Kidney tubule cell (primary cell): ENCODE data around the gene CAMTA1.
"Not testable (repeated sequence)": the region's sequence is repeated elsewhere in the genome, so short reads cannot be mapped to it uniquely, and the experiment has no call there.

Source experiments
- DNase-seq: peaks from one replicate; pipeline ENCODE4 v3.0.0-alpha.2; 2018; ENCODE audit warnings: low spot score

Gene CAMTA1

DNA sequence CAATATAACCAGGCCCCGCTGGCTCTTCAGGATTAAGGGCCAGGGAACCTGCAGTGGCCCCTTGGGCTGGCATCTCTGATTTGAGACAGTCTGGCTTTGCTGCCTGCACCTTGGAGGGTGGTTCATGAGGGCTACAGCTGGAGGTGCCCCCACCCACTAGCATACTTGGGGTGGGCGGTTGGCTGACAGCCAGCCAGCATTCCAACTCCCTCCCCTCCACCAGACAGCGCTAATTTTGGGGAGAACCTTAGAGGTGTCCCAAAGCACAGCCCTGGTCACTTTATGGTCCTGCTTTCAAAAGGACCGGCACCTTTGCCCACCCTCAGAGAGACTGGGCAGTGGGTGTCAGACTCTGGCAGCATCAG lies 805.2 kb downstream of the CAMTA1 start:
- no peak for DNase-seq

DNA sequence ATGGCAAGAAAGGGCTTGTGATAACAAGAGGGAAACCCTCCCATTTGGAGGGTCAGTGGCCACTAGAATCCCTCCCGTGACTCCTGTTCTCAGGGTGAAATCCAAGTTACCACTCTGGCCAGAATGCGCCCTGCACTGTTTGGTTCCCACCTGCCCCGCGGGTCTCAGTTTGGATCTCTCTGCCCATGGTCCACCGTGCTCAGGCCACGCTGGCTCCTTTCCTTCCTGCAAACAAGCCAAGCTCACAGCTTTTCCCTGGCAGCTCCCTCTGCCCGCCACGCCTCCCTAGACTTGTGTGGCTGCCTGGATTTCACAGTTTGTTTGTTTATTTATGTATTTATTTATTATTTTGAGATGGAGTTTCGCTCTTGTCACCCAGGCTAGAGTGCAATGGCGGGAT lies 806.3 kb downstream of the CAMTA1 start:
- DNase-seq, result no peak

DNA sequence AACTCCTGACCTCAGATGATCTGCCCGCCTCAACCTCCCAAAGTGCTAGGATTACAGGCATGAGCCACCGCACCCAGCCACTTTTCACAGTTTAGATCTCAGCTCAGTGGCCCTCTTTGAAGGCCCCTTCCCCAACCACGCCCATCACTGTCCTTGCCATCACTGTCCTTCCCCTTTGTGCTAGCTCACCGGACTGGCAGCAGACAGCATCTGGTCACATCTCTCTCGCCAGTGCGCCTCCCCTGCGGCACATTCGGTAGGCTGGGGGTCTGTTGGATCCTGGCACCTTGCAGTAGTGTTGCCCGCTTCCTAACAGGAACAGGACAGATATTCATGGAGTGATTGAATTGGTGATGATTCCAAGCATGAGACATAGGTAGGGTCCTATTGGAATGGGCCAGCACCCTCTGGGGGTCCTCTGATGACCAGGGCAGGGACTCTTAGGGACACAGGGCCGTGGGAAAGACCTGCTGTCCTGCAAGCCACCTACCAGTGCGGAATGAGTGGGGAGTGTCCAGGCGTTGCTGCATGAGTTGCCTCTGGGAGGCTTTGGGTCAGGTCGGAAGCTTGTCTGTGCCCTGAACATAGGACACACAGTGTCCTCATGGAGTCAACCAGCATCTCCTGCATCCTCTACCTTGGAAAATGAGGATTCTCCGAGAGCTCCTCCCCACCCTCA lies 807.0 kb downstream of the CAMTA1 start:
- no peak for DNase-seq

DNA sequence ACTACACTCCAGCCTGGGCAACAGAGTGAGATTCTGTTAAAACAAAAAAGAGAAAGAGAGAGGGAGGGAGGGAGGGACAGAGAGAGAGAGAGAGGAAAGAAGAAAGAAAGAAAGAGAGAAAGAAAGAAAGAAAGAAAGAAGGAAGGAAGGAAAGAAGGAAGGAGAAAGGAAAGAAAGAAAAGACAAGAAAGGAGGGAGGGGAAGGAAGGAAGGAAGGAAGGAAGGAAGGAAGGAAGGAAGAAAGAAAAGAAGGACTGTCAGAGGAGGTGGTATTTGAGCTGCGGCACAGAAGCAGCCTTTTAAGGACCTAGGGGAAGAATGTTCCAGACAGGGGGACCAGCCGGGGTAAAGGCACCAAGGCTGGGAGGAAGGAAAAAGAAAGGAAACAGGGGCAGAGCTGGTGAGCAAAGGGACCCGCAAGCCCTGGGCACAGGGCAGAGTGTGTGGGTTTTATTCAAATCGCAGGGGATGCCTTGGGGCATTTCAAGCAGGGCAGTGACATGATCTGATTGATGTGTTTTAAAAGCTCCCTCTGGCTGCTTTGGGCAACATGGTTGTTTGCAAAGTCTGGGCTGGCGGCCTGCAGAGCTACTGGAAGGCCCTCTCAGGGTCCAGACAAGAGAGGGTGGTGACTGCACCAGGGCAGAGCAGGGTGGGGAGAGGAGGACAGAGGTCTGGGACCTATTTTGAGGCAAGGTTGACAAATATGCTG lies 808.9 kb downstream of the CAMTA1 start:
- DNase-seq, result no peak

DNA sequence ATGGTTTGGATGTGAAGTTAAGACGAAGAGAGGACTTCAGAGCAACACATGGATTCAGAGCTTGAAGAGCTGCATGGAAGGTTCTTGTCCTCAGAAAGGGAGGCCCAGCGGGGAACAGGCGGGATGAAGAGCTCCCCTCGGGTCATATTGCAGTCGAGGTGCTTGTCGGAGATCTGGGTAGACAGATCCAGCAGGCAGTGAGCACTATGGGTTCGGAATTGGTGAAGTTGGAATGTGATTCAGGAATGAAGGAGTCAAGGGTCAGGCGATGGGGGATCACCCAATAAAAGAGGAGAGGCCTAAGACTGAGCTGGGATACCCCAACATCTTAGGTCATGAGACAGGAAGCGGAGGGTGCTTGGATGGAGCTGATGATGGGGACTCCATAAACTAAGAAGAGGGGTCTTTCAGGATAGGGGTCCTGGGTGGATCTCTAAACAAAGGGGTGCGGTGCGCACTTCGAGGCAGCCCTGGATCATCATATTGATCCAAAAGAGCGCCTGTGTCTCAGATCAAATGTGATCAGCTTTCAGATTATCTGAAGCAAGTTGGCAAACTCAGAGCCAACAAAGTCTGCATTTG lies 809.6 kb downstream of the CAMTA1 start:
- no peak for DNase-seq

DNA sequence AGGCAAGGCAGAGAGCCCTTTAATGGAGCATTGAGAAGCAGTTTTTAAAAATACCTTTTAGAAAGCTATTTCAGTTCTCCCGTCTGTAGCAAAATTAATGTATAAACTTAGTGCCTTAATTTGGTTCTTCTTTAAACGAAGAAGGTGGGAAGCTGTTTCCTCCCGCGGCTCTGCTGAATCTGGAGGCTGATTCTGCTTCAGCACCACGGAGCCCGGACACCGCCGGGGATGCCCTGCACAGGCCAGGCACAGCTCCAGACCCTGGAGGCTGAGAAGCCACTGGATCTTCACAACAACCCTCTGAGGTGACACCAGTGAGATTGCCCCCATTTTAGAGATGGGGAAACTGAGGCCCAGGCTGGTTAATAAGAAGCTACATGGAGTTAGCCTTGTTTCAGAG lies 810.1 kb downstream of the CAMTA1 start:
- no peak for DNase-seq

DNA sequence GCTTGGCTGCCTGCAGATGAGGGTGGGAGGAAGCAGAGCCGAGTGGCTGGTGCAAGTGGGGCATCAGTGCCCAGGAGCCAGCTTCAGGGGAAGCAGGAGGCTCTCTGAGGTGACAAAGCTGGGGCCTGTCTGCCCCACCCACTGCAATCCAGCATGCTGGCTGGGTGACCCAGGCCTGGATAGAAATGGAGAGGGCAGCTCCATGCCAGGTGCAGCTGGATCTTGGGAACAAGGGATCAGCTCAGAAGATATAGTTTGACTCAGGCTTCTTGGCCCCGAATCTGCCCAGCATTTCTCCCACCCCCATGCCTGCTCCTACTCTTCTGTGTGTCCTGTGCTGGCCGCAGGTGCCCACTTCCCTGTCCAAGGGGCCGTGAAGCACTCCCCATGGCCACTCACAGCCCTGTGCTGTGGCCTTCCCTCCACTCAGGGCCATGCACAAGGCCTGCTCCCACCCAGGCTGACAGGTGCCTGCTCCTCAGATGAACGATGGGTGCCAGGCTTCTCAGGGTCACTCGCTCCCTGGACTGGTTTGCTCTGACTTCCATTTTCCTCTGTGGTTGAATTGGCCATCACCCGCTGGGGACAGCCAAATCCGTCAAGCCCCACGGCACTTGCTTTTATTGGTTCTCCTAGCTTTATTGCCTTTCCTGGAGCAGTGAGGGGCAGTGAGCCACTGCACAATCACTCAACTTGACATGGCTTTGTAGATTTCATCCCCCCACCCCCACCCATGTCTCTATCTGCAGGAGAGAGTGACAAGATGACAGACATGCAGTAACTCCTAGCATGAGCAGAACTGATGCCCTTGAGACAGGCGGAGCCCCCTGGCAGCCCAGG lies 811.1 kb downstream of the CAMTA1 start:
- DNase-seq, result no peak

DNA sequence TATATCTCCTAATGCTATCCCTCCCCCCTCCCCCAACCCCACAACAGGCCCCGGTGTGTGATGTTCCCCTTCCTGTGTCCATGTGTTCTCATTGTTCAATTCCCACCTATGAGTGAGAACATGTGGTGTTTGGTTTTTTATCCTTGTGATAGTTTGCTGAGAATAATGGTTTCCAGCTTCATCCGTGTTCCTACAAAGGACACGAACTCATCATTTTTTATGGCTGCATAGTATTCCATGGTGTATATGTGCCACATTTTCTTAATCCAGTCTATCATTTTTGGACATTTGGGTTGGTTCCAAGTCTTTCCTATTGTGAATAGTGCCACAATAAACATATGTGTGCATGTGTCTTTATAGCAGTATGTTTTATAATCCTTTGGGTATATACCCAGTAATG lies 812.8 kb downstream of the CAMTA1 start:
- DNase-seq, result not testable (repeated sequence)

DNA sequence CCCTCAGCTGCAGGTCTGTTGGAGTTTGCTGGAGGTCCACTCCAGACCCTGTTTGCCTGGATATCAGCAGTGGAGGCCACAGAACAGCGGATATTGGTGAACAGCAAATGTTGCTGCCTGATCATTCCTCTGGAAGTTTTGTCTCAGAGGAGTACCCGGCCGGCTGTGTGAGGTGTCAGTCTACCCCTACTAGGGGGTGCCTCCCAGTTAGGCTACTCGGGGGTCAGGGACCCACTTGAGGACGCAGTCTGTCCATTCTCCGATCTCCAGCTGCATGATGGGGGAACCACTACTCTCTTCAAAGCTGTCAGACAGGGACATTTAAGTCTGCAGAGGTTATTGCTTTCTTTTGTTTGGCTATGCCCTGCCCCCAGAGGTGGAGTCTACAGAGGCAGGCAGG lies 819.7 kb downstream of the CAMTA1 start:
- not testable (repeated sequence) for DNase-seq

DNA sequence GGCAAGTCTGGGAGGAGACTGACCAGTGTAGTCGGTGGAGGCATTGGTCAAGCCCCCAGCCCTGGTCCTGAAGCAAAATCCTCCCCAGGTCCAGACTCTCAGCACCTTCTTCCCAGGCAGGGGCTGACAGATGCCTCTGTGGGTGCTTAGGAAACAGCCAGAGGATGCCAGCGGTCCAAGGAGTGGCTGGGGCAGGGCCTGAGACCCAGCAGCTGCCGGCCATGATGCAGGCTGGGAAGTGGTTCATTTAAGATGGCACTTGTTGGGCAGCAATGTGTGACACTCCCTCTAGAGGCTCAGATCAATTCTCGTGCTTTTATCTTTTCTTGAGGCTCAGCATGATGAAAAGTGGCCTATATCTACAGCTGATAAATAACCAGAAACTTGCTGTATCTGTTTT lies 820.8 kb downstream of the CAMTA1 start:
- DNase-seq, result no peak

DNA sequence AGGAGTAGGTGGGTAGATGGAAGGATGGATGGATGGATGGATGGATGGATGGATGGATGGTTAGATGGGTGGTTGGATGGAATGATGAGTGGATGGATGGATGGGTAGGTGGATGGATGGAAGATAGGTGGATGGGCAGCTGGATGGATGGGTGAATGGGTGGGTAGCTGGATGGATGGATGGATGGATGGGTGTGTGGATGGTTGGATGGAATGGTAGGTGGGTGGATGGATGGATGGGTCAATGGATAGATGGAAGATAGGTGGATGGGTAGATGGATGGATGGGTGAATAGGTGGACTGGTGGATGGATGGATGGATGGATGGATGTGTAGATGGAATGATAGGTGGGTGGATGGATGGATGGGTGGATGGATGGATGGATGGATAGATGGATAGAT lies 821.8 kb downstream of the CAMTA1 start:
- DNase-seq, result no peak

DNA sequence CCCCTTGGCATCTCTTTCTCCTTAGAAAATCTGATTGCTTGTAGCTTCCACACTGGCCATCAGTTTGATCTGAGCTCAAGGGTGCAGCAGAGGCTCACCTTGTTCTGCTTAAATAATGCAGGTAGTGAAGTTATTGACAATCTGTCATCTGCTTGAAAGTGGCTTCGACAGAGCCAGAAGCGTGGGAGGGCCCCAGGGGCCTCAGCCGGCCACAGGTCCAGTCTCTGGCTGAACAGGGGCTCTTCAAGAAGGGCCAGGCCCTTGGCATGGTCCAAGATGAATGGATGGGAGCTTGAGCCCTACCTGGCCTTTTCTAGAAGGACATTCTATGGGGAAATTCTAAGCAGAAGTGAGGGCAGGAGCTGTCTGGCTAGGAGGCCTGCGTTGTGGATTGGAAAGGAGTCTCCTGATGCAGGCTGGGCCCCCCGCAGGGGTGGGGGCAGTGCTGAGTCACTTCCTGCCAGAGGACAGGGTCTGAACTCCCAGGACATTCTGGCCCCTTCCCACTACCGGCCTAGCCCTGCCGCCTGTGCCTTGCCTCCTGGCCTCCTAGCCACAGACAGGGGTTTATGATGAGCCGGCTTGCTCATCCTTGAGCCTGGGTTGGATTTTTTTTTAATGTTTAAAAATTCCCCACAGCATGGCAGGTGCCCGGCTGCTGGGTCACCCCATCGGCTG lies 823.5 kb downstream of the CAMTA1 start:
- peak; percentile 12 for DNase-seq

DNA sequence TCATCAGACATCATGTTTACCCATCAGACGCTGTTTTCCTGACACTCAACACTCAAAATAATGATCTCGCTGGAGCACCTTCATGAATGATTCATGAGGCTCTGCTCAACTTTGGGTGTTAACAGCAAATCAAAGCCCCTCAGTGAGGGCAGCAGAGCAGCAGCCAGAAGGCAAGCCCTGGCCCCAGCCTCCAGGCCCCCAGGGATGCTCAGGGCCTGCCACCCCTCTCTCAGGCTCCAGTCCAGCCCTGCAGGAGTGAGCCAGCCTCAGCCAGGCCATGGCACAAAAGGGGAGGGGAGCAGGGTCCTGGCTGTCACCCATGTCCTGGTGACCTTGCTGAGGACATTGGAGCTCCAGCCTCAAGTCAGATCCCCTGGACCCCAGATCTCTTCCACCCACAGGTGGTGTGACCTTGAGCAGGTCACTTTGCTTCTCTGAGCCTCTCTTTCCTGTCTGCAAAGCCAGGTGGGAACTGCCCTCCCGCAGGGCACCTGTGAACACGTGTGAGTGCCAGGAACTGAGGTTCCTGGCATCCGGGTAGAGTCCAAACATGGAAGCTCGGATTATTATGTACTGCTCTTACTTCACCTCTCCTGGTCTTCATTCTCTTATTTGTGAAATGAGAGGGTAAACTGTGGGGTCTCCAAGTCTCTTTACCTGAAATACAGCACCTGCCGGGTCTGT lies 824.2 kb downstream of the CAMTA1 start:
- no peak for DNase-seq

DNA sequence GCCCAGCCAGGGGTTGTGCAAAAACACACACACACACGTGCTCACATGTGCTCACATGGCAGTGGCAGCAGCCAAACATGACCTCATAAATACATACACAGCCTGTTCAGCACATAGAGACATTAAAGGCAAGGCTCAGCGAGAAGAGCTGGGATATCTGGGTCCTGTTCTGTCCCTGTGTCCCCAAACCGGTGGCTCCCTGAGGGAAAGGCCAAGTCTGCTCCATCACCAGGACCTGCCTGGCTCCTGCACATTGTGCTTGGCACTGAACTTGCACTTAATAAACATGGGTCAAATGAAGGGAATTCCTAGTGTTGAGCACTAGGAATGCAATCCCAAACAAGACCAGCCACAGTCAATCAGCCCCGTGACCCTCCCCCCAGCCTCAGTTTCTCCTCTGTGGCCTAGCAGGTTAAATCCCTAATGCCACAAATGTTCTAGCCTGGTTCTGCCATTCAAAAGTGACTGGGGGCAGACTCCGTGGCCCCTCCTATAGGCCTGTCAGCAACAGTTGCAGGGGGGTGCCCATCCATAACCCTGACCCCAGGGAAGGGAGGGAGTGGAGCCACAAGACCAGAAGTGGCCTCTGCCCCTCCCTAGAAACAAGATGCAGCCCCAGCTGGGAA lies 825.0 kb downstream of the CAMTA1 start:
- no peak for DNase-seq

DNA sequence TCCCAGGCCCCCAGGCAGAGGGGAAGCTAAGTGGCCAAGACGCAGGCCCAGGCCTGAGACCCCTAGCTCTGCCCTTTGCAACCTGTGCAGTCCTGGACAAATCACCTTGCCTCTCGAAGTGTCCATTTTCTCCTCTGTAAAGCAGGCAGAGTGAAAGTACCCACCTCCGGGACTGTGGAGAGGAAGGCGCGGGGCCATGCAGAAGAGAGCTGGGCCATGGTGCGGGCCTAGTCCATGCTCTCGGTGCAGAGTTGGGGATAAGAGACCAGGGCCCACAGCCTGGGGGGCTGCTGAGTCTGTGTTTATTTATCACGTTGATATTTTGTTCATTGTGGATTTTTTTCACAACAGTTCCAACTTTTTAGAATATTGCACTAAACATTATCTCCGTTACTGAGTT lies 825.7 kb downstream of the CAMTA1 start:
- no peak for DNase-seq

DNA sequence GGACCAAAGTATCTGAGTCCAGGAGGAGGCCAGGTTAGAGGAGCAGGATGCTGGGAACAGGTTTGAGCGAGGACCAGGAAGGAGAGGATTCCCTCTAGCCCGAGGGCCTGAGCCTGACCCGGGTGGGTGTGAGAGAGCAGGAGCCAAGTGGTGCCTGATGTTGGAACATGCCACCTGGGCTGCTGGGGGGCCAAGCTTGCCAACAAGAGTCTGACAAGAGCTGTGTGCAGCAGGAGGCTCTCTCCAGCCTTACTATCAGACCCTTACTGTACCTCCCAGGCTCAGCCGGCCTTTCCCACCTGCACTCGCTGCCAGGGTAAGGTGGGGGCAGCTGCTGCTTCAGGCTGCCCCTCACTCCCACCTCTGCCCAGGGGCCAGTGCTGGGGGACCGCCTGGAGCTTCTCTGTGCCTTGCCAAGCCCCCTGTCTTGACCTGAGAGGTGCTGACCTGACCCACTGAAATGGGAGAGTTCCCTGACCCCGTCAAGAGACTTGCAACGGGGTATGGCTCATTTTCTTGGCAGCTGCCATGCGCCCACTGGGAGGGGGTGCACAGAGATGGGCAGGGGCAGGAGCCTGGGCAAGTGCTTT lies 826.3 kb downstream of the CAMTA1 start:
- no peak for DNase-seq

DNA sequence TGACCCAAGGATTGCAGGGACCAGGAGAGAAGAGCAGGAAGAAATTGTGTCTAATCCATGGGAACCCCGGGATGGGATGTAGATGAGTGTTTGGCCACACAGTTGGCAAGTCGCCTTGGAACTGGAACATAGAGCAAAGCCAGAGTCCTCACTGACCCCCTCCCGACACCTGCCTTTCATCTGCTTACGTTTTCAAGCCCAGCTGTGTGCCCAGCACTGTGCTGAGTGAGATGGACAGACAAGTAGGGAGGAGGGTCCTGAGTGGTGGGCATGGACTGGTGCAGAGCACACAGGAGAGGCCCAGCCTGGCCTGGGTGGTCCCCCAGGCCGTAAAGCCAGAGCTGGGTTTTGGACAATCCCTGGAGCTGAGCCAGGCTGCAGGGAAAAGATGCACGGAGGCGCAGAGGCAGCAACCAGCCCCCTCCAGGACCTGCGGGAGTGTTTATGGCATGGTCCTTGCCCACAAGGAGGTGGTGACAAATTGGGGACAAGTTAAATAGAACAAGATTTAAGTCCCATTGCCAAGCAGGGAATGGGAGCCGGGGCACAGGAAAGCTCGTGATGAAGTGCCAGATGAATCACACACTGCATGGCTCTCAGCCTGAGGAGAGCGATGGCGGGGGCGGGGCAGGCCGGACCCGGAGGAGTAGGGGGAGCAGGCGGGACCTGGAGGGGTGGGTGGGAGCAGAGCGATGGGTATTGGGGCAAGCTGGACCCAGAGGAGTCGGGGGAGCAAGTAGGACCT lies 828.0 kb downstream of the CAMTA1 start:
- DNase-seq, result no peak

DNA sequence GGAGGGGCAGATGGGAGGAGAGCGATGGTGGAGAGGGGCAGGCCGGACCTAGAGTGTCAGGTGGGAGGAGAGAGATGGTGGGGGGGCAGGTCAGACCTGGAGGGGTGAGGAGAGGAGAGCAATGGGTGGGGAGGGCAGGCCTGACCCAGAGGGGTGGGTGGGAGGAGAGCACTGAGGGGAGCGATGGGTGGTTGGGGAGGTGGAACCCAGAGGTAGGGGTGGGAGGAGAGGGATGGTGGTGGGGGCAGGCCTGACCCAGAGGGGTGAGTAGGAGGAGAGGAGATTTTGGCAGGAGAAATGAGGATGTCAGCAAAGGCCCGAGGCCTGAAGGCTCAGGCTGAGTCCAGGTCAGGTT lies 828.6 kb downstream of the CAMTA1 start:
- DNase-seq, result no peak

DNA sequence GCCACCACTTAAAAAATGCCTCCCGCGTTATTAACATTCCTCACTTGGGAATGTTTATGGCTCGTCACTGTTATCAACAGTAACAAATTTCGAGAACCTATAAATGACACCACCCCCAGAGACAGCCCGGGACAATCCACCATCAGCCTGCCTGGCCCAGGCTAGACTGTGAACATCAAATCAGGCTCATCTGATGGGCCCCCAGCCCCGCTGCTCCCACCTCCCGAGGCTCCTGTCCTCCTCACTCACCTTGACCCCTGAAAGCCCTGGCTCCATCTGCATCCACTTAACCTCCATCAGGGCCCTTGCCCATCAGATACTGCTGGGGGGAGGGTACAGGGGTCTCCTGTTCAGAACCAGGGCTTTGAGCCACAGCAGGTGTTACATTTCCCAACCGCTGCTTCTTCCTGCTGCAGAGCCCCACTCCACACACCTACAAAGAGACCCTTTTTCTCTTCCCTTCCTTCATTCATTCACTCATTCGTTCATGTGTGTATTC lies 829.4 kb downstream of the CAMTA1 start:
- no peak for DNase-seq

DNA sequence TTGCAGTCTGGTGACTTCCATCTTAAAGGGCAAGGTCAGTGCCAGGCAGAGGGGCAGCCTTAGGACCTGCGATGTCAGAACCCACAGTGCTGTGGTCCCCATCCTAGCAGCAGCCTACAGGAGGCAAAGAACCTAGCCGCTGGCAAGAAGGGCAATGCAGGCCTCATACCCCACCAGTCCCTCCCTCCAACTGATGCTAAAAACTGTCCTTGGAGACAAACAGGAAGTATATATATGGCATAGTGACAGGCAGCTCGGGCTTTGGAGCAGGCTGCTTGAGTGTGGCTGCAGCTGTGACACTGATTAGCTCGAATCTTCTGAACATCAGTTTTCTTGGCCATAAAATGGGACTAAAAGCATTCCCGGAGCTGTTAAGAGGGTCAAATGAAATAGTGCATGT lies 829.9 kb downstream of the CAMTA1 start:
- no peak for DNase-seq
